ENCODE measurements around the gene RALGAPA1.

DNA sequence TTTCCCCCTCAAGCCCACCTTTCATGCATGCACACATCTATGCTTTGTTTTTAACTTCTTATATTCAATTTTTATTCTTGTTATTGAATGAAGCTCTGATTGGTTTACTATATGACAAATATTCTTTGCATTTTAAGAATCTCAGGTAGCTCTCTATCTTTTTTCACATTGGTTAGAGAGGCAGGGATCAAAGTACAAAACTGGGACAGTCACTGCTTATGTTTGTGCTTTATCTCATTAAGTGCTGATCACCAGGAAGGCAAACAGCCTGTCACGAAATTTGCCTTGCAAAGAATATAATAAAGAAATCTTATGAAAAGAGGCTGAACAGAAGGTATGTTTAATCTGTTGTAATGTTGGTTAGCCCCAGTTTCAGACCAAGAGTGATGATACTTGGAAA lies 304.8 kb downstream of the RALGAPA1 start:
- TF ChIP-seq FOXM1 (IDR thresholded peaks at IDR 0.05; ENCODE audit: borderline replicate concordance): no peak
- no peak for TF ChIP-seq TARDBP (IDR thresholded peaks at IDR 0.05)
- no peak for TF ChIP-seq BHLHE40 (IDR thresholded peaks at IDR 0.05; ENCODE audit: borderline replicate concordance)
- no peak for TF ChIP-seq LEF1 (IDR thresholded peaks at IDR 0.05; ENCODE audit: borderline replicate concordance)
- no peak for TF ChIP-seq SP1 (IDR thresholded peaks at IDR 0.05)
- no peak for TF ChIP-seq ELF4 (IDR thresholded peaks at IDR 0.05)
- TF ChIP-seq FOXA1 (IDR thresholded peaks at IDR 0.05): no peak
- no peak for TF ChIP-seq FOXK2 (IDR thresholded peaks at IDR 0.05)
- no peak for TF ChIP-seq CTBP1 (IDR thresholded peaks at IDR 0.05; ENCODE audit: borderline replicate concordance)
- TF ChIP-seq SUZ12 (IDR thresholded peaks at IDR 0.05): no peak
- no peak for TF ChIP-seq L3MBTL2 (conservative IDR thresholded peaks at IDR 0.05)

Data from HEK293T (cell line).